NK-92 treated with Interleukin-12 subunit alpha and Interleukin-12 subunit beta, amount 100 ng/mL, for 24 hours (cell line): ENCODE results near the gene ARMCX1.
"Not testable (repeated sequence)": the region's sequence is repeated elsewhere in the genome, so short reads cannot be mapped to it uniquely, and the experiment has no call there.

Experiments used
- DNase-seq: peaks from one replicate; lab custom pipeline; 2025; lab: John Stamatoyannopoulos, UW

The ARMCX1 gene

GRCh38 chrX:101550362-101550750, at the start of gene ARMCX1:
TSS of gene ARMCX1 (plus strand) at chrX:101550547. CDS start at chrX:101552931, 2,384 bp downstream.
- no peak for DNase-seq

DNA sequence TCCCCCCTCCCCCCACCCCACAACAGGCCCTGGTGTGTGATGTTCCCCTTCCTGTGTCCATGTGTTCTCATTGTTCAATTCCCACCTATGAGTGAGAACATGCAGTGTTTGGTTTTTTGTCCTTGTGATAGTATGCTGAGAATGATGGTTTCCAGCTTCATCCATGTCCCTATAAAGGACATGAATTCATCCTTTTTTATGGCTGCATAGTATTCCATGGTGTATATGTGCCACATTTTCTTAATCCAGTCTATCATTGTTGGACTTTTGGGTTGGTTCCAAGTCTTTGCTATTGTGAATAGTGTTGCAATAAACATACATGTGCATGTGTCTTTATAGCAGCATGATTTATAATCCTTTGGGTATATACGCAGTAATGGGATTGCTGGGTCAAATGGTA, 47.4 kb upstream of the ARMCX1 start:
- not testable (repeated sequence) for DNase-seq

DNA sequence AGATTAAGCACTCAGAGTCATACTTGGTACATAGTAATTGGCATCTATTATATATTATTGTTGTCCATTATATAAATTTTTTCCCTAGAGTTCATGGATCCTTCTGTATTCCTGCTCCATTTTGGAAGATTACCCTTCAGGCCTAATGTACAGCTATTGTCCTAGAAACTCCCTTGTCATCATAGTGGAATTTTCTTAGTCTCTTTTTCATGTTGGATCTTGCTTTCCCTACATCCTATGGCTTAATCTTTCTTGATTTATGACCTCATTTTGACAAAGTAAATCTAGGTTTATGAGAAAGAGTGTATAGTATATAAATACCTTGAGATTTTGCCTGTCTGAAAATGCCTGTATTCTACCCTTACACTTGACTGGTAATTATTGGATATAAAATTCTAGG, 43.0 kb upstream of the ARMCX1 start:
- no peak for DNase-seq

- no peak for DNase-seq
These were observed 42.4 kb upstream of the ARMCX1 start for GRCh38 chrX:101507986-101508385.

DNA sequence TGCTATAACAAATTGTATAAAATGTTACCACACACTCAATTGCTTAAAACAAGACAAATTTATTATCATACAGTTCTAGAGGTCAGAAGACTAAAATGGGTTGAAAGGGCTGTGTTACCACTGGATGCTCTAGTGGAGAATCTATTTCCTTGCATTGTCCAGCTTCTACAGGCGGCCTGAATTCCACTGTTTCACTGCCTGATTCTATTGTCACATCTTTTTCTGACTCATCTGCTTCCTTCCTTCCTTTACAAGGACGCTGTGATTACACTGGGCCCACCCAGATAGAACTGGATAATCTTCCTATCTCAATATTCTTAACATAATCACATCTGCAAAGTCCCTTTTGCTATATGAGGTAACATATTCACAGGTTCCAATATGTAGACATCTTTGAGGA, 19.4 kb upstream of the ARMCX1 start:
- no peak for DNase-seq

GRCh38 chrX:101539116-101539515, 11.2 kb upstream of the ARMCX1 start:
- DNase-seq = no peak

DNA sequence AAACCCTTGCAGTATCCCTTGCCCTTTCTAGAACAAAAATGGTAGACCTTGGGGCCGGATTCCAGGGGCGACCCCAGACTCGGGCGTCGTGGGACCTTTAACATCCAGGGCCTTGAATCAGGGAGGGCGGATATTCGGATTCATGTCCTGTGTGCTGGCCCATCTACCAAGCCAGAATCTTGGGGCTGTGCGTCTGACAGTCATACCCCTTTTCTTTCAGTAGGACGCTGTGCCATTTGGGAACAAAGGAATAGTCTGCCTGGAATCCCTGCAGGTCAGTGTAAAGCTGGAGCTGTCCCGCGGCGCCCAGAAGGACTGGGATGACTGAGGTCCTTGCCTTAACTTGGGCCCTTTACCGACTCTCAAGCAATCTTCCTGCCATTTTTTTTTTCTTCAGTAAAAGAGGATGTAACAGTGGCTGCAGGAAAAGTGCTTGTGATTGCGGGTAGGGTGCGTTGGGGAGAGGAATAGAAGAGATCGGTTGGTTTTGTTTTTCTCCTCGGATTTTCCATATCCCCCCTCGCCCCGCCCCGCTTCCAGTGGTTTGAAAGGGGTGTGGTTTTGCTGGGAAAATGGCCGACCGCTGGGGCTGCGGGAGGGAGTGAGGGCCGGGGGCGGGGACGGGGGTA, 518 bp downstream of the ARMCX1 start:
- no peak for DNase-seq

DNA sequence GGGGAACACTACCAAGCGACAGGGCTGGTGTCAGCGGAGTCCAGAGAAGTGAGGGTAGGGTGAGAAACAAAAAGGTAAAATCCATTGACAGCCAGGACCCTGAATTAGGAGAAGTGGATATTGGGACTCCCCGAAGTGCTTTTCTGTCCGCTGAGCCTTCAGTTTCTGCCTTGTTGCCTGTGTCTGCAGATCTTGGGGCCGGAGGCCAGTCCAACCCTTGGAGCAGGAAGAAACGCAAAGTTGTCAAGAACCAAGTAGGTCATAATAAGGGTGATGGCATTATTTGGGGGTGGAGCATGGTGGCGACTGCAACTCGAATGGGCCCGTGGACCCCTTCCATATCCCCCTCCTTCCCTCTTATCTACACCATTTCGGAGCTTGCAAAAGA, 1.0 kb downstream of the ARMCX1 start:
- no peak for DNase-seq

DNA sequence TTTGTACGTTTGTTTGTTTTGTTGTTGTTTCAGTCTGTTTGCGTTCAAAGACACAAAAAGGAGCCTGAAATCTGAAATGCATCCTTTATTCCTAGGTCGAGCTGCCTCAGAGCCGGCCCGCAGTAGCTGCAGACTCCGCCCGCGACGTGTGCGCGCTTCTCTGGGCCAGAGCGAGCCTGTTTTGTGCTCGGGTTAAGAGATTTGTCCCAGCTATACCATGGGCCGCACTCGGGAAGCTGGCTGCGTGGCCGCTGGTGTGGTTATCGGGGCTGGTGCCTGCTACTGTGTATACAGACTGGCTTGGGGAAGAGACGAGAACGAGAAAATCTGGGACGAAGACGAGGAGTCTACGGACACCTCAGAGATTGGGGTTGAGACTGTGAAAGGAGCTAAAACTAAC, 2.4 kb downstream of the ARMCX1 start:
- DNase-seq = no peak

DNA sequence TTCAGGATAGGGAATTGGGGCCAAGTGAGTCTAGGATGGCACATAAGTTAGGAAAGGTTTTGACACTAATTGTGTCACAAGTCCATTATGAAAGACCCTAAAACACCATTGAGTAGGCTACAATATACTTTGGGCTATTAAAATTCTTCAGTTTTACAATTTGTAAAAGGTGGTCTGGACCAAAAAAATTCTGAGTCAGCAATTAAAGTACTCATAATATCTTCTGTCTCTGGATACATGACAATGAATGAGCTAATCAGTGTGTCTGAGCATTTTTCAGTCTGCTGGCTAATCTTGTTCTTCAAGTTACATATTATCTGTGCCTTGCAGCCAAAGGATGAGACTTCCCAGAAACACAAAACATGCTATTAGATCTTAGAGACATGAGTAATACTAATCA, 14.3 kb downstream of the ARMCX1 start:
- DNase-seq = no peak

DNA sequence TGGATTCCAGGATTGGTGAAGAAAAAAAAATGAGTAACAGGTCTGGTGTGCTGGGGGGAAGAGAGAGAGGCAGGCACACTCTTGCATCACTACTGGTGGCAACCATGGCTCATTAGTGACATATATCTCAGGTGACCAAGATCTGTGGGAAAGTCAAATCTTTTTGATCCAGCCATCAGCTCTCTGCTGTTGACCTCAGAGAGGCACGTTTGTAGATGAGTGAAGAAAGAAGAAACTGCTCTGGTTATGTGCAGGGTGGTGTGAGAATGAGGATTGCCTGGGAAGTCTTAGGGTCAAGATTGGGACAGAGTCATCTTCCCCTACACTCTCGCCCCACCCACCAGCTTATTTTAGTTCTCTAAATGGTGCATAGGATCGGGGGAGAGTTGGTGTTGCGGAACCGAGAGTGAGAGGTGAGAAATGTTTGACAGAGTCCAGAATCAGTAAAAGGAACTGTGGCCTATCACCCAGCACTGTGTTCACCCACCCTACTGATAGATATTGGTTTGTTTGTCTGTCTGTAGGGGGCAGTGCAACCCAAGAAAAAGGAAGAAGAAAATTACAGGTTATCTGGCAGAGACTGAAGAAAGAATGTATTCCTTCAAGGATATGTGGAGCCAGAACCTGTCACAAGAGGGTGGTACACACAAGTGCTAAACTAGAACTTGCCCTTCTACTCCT, 45.5 kb downstream of the ARMCX1 start:
- DNase-seq = no peak

DNA sequence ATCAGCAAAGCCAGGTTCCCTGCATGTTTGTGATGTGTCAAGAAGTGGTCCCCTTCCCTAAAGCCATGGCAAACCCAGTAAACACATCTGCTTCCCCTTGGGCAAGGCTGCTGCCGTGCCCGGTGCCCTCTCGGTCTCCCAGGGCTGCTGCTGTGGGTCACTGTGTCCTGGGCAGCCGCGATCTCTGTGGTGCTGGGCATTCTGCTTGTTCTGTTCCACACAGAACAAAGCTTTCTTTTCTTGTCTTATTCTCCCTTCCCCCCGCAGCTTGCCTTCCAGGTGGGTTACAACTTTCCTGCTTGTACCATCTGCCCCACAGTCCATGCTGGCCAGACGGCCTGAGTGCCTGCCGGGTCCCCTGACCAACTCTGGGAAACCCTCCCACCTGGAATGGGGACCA, 49.2 kb downstream of the ARMCX1 start:
- DNase-seq = not testable (repeated sequence)

GRCh38 chrX:101602077-101602476, 51.7 kb downstream of the ARMCX1 start:
- no peak for DNase-seq
